Measurements from ENCODE around the gene CACTIN. TPM values are rescaled to one million over a fixed set of nuclear protein-coding genes. Genes with fewer than 3 reads are reported as not detected.
"Not testable (repeated sequence)": the region's sequence is repeated elsewhere in the genome, so short reads cannot be mapped to it uniquely, and the experiment has no call there.

CACTIN gene
- total RNA-seq, 1 donor from 2014 or later: 40.8 TPM

DNA sequence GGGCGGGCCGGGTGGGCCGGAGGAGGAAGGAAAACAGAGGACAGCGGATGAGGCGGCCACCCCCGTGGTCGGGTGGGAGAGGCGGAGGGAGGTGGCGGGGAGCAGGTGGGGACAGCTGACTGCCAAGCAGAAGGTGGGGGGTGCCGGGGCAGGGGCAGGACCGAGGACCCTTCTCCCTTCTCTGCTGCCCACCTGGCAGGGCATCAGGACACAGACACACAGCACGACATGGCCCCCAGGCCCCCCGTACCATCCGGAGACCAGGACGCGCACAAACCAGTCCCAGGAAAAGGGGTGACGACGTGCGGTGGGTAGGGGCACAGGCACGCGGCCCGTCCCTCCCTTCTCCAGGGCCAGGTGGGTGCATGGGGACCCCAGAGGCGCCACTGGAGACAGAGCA is 11.0 kb upstream of the CACTIN start:
- no peak for DNase-seq (ENCODE audit: low spot score)
- no peaks in the 10 kb centered on the region for H3K27me3 Mint-ChIP-seq (ENCODE audit: insufficient read depth)
- H3K4me1 Mint-ChIP-seq (ENCODE audit: low read depth): no peaks in the 10 kb centered on the region
- H3K9me3 Mint-ChIP-seq: no peaks in the 10 kb centered on the region
- H3K27ac Mint-ChIP-seq: no peak overlapping the region
- intact Hi-C loops (cut with micrococcal nuclease): no loop called here
- no peak overlapping the region for H3K4me3 Mint-ChIP-seq
- peaks cover 5% of the 10 kb centered on the region for H3K36me3 Mint-ChIP-seq (ENCODE audit: low read depth)

DNA sequence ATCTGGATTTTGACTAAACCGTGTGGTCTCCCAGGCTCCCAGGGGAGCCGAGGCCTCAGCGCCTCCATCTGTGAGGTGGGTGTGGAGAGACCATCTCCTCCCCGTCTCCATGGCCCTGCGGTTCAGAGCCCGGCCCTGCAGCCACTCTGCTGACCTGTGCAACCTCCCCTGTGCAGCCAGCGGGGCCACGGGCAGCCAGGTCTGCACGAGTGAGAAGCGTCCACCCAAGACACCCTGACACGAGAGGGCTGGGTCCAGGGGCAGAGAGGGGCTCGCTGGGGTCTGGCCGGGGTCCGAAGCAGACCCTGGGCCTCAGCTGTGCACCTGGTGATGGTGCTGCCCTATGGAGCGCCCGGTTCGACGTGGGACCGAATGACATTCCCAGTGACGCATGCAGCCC is 10.4 kb upstream of the CACTIN start:
- H3K4me1 Mint-ChIP-seq (ENCODE audit: low read depth): no peaks in the 10 kb centered on the region
- no peak for DNase-seq (ENCODE audit: low spot score)
- intact Hi-C loops (cut with micrococcal nuclease): no loop called here
- no peaks in the 10 kb centered on the region for H3K27me3 Mint-ChIP-seq (ENCODE audit: insufficient read depth)
- H3K36me3 Mint-ChIP-seq (ENCODE audit: low read depth): peaks cover 5% of the 10 kb centered on the region
- no peak overlapping the region for H3K4me3 Mint-ChIP-seq
- H3K27ac Mint-ChIP-seq: no peak overlapping the region
- H3K9me3 Mint-ChIP-seq: no peaks in the 10 kb centered on the region

DNA sequence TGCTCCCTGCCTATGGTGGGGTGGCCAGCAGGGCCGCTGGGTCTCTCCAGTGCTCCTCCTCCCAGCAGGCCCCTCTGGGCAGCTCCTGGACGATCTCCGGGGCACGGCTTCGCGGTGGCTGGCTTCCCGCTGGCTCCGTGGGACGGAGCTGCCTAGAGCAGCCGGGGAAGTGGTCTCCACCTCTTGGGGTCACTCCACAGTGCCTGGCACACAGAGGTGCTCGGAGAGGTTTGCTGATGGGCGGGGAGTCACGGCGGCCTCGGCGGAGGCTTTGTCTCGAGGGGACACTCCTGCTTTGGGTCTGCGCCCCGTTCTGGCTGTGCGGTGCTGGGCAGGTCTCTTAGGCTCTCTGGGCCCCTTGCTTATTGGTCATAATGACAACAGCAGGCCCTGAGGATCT is 9.9 kb upstream of the CACTIN start:
- Mint-ChIP-seq H3K9me3 (no peaks in the 10 kb centered on the region), H3K4me3 (no peak overlapping the region), H3K27ac (no peak overlapping the region), H3K36me3 (ENCODE audit: low read depth) (peaks cover 5% of the 10 kb centered on the region), H3K4me1 (ENCODE audit: low read depth) (no peaks in the 10 kb centered on the region), H3K27me3 (ENCODE audit: insufficient read depth) (no peaks in the 10 kb centered on the region)
- intact Hi-C loops (cut with micrococcal nuclease): no loop called here
- DNase-seq (ENCODE audit: low spot score): no peak

DNA sequence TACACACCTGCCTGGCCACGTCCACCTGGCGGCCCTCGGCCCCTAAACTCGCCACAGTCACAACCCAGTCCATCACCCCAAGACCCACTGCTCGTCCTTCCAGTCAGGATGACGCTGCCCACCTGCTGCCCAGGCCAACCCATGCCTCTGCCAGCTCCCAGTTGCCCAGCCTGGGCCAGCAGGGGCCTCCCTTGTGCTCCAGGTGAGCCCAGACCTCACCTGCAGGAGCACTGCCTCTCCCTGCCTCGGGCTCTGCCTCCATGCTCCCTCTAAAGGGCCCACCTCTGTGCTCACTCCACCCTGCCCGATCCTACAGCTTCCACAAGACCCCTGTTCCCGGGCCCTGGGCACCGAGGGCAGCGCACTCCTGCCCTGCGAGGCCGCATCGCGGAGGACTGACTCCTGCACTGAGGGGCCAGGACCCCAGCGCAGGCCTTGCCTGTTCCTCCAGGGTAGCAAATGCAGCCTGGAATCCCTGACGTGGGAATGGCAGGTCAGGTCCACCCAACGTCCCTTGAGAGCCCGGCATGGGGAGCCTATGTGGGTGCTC is 8.0 kb upstream of the CACTIN start:
- Mint-ChIP-seq H3K36me3 (ENCODE audit: low read depth) (peaks cover 5% of the 10 kb centered on the region), H3K27ac (peak overlapping the region; percentile 58), H3K9me3 (no peaks in the 10 kb centered on the region), H3K4me3 (no peak overlapping the region), H3K27me3 (ENCODE audit: insufficient read depth) (no peaks in the 10 kb centered on the region), H3K4me1 (ENCODE audit: low read depth) (no peaks in the 10 kb centered on the region)
- intact Hi-C loops (cut with micrococcal nuclease): no loop called here
- no peak for DNase-seq (ENCODE audit: low spot score)

DNA sequence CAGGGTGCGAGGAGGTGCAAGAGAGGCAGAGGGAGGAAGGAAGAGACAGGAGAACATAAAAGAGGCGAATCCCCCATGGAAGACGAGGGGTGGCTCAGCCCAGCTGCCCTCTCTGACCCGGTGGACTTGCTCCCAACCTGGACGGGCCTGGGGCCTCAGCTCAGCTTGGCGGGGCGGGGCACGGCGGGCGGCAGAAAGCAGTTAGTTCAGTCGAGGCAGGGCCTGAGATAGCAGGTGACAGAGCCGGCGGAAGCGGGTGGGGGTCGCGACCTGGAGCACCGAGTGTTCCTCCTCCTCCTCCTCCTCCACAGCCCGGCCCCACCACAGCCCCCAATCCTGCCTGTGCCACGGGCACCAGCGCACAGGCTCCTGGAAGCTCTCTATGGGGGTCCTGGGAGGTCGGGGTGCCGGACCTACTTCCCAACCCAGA is 7.0 kb upstream of the CACTIN start:
- Mint-ChIP-seq H3K4me3 (no peak overlapping the region), H3K36me3 (ENCODE audit: low read depth) (peaks cover 1% of the 10 kb centered on the region), H3K9me3 (no peaks in the 10 kb centered on the region), H3K27ac (no peak overlapping the region), H3K4me1 (ENCODE audit: low read depth) (no peaks in the 10 kb centered on the region), H3K27me3 (ENCODE audit: insufficient read depth) (no peaks in the 10 kb centered on the region)
- intact Hi-C loops (cut with micrococcal nuclease): no loop called here
- DNase-seq (ENCODE audit: low spot score): no peak

DNA sequence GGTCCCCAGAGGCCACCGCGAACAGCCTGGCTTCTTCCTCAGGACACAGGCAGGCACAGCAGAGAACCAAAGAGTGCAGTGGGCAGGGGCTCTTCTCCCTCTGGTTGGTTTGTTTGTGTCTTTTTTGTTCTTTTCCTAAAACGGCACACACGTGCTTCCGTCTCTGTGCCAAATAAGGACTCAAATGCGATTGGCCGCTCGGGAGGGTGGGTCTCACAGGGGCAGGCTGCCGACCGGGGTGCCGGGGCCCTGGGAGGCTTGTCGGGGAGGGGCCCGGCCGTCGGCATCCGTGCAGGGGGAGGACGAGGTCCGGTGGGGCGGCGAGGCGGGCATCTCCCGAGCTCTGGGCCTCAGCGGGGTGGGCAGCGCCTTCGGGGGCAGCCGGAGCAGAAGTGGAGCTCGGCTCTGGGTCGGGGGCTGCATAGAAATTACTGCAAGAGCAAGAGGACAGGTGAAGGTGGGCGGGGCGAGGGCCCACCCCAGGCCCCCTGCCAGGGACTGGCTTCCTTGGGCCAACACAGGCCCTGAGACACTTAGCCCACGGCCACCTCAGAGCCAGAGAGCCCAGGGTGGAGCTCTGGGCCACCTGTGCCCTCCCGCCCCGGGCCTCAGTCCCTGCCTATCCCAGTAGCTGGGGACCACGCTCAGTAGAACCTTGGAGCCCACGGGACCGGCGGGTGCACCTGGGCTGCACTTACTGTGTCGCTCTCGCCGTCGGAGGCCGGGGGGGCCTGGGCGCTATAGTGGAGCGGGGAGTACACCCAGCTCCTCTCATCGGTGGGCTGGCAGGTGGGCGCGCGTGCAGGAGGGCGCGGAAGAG is 6.4 kb upstream of the CACTIN start:
- no peak overlapping the region for H3K27ac Mint-ChIP-seq
- no peaks in the 10 kb centered on the region for H3K36me3 Mint-ChIP-seq (ENCODE audit: low read depth)
- no peaks in the 10 kb centered on the region for H3K4me1 Mint-ChIP-seq (ENCODE audit: low read depth)
- no peak overlapping the region for H3K4me3 Mint-ChIP-seq
- no peak for DNase-seq (ENCODE audit: low spot score)
- H3K27me3 Mint-ChIP-seq (ENCODE audit: insufficient read depth): no peaks in the 10 kb centered on the region
- H3K9me3 Mint-ChIP-seq: no peaks in the 10 kb centered on the region
- intact Hi-C loops (cut with micrococcal nuclease): no loop called here

DNA sequence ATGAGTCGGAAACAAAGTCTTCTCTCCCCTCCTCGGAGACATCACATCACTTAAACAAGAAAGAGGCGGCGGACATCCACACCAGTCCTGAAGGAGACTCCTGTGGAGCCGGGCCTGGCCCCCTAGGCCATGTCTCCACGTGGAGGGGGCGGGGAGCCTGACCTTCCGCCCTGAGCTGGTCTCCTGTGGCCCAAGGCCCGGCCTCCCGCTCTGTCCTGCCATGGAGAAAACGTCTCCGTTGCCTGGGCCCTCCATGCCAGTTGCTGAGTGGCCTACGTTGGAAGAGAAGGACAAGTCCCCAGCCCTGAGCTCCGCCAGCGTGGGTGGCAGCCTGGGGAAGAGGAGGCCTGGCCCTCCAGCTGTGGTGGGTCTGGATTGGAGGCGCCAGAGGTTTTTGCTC is 5.5 kb upstream of the CACTIN start:
- Mint-ChIP-seq H3K9me3 (no peaks in the 10 kb centered on the region), H3K36me3 (ENCODE audit: low read depth) (no peaks in the 10 kb centered on the region), H3K4me3 (no peak overlapping the region), H3K4me1 (ENCODE audit: low read depth) (peaks cover 3% of the 10 kb centered on the region), H3K27ac (no peak overlapping the region), H3K27me3 (ENCODE audit: insufficient read depth) (no peaks in the 10 kb centered on the region)
- intact Hi-C loops (cut with micrococcal nuclease): no loop called here
- no peak for DNase-seq (ENCODE audit: low spot score)

DNA sequence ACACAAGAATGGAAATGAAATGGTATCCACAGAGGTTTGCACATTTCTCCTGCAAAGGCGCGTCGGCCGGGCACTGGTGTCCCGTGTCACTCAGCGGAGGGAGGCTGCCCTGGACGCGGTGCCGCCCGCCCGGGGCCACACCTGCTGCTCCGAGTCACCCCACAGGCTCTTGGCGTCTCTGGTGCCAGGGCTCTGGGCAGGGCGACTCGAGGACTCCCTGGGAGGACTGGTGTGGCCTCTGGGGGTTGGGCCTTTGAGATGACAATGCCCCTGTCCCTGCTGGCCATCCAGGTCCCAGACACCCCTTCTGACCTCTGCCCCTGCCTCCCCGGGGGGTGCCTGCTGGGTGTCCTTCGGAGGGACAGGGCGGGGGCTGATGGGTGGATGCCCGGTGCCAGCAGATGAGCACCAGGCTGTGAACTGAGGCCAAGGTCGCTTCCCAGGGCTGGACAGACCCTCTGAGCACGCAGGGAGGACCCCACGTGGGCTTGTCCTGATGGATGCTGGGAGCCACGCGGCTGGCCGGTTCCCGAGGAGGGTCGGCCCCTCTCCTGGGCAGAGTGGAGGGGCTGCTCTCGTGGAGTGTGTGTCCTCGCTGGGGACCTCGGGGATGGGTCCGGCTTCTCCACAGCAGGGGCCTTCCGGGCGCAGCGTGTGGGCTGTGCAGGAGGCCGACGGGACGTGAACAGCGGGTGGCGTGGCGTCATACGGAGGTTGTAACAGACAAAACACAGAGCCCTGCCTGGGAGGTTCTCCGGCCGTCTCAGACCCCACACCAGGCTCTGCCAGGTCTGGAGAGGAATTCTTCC is 4.7 kb upstream of the CACTIN start:
- H3K4me1 Mint-ChIP-seq (ENCODE audit: low read depth): peaks cover 8% of the 10 kb centered on the region
- no peak overlapping the region for H3K27ac Mint-ChIP-seq
- intact Hi-C loops (cut with micrococcal nuclease): no loop called here
- H3K9me3 Mint-ChIP-seq: no peaks in the 10 kb centered on the region
- no peak for DNase-seq (ENCODE audit: low spot score)
- H3K27me3 Mint-ChIP-seq (ENCODE audit: insufficient read depth): no peaks in the 10 kb centered on the region
- no peaks in the 10 kb centered on the region for H3K36me3 Mint-ChIP-seq (ENCODE audit: low read depth)
- H3K4me3 Mint-ChIP-seq: no peak overlapping the region

DNA sequence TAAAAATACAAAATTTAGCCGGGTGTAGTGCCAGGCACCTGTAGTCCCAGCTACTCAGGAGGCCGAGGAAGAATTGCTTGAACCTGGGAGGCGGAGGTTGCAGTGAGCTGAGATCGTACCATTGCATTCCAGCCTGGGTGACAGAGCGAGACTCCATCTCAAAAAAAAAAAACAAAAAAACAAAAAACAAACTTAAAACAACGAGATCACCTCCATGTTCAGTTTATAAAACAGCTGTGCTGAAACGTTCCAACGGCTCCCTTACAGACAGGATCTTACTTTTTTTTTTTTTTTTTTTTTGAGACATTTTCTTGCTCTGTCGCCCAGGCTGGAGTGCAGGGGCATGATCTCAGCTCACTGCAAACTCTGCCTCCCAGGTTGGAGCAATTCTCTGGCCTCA is 2.2 kb upstream of the CACTIN start:
- intact Hi-C loops (cut with micrococcal nuclease): loop anchor here (5.0 to 10.0 kb wide), 2 partner anchors 344 to 1204 kb away; partner anchors contain the start of genes DAPK3 and TIMM13
- H3K27ac Mint-ChIP-seq: not testable (repeated sequence)

DNA sequence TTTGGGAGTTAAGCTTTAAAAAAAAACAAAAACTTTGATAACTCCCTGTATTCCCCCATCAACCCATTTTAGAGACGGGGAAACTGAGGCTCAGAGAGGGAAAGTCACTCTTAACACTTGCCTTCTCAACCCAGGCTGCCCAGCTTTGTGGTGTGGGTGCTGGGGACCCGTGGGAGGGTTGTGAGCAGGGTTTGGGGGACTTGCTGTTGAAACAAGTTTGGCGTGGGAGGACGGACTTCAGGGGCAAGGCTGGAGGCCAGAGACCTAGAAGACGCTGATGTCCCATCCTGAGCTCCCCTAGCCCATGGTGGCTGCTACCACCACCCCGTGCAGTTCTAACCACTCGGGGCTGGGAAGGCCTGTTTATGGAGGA is 747 bp upstream of the CACTIN start:
- no peak for DNase-seq (ENCODE audit: low spot score)
- peak overlapping the region; percentile 89 for H3K4me3 Mint-ChIP-seq
- H3K9me3 Mint-ChIP-seq: no peaks in the 10 kb centered on the region
- no peak overlapping the region for H3K27ac Mint-ChIP-seq
- no peaks in the 10 kb centered on the region for H3K36me3 Mint-ChIP-seq (ENCODE audit: low read depth)
- peaks cover 13% of the 10 kb centered on the region for H3K4me1 Mint-ChIP-seq (ENCODE audit: low read depth)
- intact Hi-C loops (cut with micrococcal nuclease): loop anchor here (1.0 to 10.0 kb wide), 9 partner anchors 55 to 1203 kb away; partner anchors contain the start of genes DAPK3, FZR1, HMG20B and MFSD12
- H3K27me3 Mint-ChIP-seq (ENCODE audit: insufficient read depth): no peaks in the 10 kb centered on the region

More for the DNA sequence above, 2.2 kb upstream of the CACTIN start:
- H3K9me3 Mint-ChIP-seq; H3K27me3 Mint-ChIP-seq (ENCODE audit: insufficient read depth); DNase-seq (ENCODE audit: low spot score); H3K36me3 Mint-ChIP-seq (ENCODE audit: low read depth); H3K4me3 Mint-ChIP-seq: not testable (repeated sequence)
- H3K4me1 Mint-ChIP-seq (ENCODE audit: low read depth): peaks cover 13% of the 10 kb centered on the region

DNA sequence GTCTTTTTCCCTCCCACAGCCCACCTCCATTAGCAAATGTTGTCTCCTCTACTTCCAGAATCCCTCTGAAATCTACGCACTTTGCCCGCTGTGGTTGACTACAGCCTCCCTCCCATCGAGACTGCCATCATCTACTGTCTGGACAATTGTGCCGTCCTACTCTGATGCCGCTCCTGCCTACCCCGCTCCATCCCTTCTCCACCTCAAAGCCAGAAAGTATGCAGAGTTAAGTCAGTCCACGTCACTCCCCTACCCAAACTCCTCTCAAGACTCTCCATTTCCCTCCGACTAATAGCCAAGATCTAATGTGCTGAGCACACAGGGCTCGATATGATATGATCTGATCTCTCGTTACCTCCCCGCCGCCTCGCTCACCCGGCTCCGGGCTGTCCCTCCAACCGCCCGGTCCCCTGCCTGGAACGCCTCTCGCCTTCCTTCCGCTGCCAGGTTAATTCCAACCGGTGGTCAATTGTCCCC is 556 bp downstream of the CACTIN start:
- H3K36me3 Mint-ChIP-seq (ENCODE audit: low read depth): peaks cover 3% of the 10 kb centered on the region
- H3K4me1 Mint-ChIP-seq (ENCODE audit: low read depth): peaks cover 13% of the 10 kb centered on the region
- intact Hi-C loops (cut with micrococcal nuclease): loop anchor here (2.0 to 10.0 kb wide), 4 partner anchors 346 to 1201 kb away; partner anchors contain the start of genes DAPK3, NCLN, TIMM13 and TNFAIP8L1
- H3K27me3 Mint-ChIP-seq (ENCODE audit: insufficient read depth): no peaks in the 10 kb centered on the region
- DNase-seq (ENCODE audit: low spot score): no peak
- peak overlapping the region; percentile 69 for H3K27ac Mint-ChIP-seq
- H3K4me3 Mint-ChIP-seq: peak overlapping the region; percentile 89
- no peaks in the 10 kb centered on the region for H3K9me3 Mint-ChIP-seq

DNA sequence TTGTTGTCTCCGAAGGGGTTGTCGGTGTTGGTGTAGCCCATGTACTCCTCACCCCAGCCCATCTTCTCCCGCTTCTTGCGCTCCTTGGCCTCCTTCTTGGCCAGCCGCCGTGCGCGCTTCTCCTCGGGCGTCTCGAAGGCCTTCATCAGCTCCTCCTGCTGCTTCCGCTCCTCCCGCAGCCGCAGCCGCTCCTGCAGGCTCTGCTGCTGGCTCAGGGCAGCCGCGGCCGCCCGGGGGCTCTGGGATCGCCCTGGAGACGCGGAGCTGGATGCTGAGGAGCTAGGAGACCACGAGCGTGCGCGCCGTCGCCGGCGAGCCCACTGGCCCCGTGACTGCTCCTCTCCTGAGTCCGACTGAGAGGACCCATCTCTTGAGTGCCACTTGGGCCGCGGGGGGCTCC is 2.9 kb downstream of the CACTIN start:
- H3K4me1 Mint-ChIP-seq (ENCODE audit: low read depth): peaks cover 13% of the 10 kb centered on the region
- intact Hi-C loops (cut with micrococcal nuclease): loop anchor here (10.0 kb wide), 1 partner anchor 1199 kb away; the partner anchor contains the start of gene TIMM13
- peak overlapping the region; percentile 71 for H3K4me3 Mint-ChIP-seq
- H3K9me3 Mint-ChIP-seq: no peaks in the 10 kb centered on the region
- no peak overlapping the region for H3K27ac Mint-ChIP-seq
- no peak for DNase-seq (ENCODE audit: low spot score)
- H3K27me3 Mint-ChIP-seq (ENCODE audit: insufficient read depth): no peaks in the 10 kb centered on the region
- H3K36me3 Mint-ChIP-seq (ENCODE audit: low read depth): peaks cover 3% of the 10 kb centered on the region

Measured in activated T-helper 1 cell treated with anti-CD3 and anti-CD28 coated beads, Interleukin-12 subunit alpha, Interleukin-12 subunit beta, Interleukin-2, Interleukin-4 antibody, amounts not matched to agents 30 ng/mL and 10 ng/mL and 1 ng/mL, durations not matched to agents 14 hours and 24 hours and 36 hours (primary cell).